GM19324 (cell line): ENCODE data around the gene MCM6.
"Not testable (repeated sequence)": the region's sequence is repeated elsewhere in the genome, so short reads cannot be mapped to it uniquely, and the experiment has no call there.

Experiments used
- ATAC-seq: cut with Tn5 transposase; IDR thresholded peaks from one replicate; pipeline ENCODE4 v1.9.1; 2021; ENCODE audit warnings: mild to moderate bottlenecking, moderate library complexity; ENCODE audit not compliant: unreplicated experiment, low FRiP score

The MCM6 gene

DNA sequence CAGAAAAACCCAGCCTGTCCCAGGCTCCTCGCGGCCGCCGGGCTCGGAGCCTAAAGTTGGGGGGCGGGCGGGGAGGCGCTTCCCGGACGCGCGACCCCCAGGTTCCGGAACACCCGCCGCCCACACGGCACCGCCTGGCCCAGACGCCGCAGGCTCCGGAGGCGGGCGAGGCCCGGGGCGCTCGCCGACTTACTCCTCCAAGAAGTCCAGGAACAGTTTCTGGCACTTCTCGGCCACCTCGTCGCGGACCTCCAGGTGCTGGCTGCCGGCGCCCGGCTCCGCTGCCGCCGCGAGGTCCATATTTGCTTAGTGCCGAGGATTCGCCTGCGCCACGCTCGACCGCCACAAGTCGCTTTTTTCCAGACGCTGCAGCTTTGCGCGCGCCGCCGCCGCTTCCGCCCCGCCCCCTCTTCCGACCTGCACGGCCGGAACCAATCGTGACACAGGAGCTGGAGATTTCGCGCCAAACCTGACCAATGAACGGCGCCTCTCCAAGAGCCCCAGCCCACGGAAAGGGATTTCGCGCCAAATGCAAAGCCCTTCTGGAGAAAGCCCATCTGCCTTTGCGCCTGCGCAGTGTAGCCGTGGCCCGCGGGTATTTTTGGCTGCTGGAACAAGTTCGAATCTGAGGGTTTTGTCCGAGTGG lies at the start of gene MCM6:
Gene MCM6, minus strand, starts transcription at position 378 of the 646 bp plus-strand sequence. Its CDS starts 78 bp downstream, at position 300.
- peak; percentile 94 for ATAC-seq

DNA sequence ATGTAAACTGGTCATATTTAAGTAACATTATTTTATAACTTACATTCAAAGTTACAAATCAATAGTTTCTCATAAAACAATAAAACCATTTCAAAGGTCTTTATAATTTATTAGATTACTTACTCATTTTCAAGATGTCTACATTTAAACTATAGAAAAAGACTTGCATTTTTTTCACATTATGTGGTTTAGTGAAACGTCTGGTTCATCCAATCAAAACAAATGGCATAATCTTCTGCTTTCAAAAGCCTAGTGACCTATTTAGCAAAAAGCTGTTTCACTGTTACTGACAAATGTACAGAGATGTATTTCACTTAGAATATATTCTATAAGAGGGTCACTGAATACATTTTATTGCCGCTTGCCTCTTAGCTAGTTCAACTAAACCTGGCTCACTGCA lies 49.3 kb upstream of the MCM6 start:
- no peak for ATAC-seq

DNA sequence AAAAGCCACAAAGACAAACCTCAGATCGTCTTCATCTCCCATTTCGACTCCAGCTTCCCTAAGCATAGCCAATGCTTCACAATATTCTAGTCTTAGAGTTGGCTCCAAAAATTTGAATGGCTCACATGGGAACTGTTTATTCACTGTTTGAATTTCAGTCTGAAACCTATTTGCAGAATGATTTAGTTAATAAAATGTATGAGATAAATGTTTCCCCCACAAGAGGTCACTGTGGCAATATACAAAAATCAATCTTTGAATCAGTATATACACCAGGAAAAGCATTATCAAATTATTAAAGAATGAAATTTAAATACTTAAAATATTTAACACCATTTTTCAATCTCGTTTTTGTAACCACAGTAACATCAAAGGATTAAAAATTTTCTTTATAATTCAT lies 40.0 kb upstream of the MCM6 start:
- no peak for ATAC-seq

DNA sequence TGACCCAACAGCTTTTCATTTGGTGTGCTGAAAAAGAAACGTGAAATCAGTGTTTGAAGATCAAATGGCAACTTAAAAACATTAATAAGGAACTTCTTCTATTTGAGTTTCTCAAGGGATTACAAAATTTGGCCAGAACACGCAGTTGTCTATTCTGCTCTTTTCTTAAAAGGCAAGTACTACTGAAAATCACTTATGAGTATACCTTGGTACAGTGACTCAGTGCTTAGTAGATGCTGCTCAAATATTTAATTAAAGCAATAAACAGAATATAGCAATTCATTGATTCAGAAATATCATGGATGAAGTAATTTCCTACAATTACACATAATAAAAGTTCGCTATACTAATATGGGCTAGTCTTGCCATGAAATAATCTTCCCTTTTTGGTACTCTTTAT lies 38.2 kb upstream of the MCM6 start:
- ATAC-seq, result no peak

DNA sequence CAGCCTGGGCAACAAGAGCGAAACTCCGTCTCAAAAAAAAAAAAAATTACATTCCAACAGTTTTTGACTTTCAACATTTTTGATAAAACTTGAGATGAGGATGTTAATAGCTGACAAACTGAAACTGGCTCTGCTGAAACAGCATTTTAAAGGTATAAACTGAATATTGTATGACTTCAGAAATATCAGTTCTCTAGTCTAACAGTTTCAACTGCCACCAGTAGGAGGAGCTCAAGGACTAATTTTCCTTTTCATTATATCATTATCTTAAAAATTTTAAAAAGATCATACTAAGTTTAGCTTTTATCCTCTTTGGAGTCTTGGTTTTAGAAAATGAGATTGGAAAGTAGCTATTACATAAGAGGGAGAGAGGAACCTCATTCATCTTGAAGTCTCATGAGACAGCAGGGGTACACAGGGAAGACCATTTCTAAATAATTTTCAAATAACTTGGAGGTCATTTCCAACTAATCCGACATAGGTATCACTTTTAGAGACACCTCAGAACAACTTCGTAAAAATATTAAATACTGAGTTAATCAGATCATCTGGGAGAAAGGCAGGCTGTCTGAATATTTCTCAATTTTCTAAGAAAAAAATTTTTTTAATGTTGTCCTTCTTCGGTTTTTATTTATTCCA lies 37.6 kb upstream of the MCM6 start:
- no peak for ATAC-seq

DNA sequence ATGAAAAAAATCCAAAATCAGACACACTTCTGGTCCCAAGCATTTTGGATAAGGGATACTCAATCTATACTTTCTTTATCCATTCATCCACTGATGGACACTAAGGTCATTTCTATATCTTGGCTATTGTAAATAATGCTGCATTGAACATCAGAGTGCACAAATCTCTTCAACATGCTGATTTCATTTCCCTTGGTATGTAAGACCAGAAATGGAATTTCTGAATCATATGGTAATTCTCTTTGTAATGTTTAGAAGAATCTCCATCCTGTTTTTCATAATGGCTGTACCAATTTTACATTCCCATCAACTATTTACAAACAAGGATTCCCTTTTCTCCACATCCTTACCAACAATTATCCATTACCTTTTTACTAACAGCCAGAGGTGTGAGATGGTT lies 33.7 kb upstream of the MCM6 start:
- no peak for ATAC-seq

DNA sequence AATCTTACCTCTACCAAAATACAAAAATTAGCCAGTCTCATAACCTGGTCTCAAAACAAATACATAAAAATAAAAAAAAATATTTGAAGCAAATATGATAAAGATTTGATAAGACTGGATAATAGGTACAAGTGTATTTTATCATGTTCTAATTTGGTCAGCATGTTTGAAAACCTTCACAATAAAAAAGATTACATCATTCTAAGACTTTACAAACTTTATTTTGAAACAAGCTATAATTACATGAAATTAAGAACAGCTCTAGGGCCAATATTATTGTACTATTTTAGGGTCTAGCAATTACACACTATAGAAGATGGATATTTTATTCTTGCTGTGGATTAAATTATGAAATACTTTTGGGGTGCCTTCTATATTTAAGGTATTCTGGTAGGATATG lies 29.4 kb upstream of the MCM6 start:
- no peak for ATAC-seq

DNA sequence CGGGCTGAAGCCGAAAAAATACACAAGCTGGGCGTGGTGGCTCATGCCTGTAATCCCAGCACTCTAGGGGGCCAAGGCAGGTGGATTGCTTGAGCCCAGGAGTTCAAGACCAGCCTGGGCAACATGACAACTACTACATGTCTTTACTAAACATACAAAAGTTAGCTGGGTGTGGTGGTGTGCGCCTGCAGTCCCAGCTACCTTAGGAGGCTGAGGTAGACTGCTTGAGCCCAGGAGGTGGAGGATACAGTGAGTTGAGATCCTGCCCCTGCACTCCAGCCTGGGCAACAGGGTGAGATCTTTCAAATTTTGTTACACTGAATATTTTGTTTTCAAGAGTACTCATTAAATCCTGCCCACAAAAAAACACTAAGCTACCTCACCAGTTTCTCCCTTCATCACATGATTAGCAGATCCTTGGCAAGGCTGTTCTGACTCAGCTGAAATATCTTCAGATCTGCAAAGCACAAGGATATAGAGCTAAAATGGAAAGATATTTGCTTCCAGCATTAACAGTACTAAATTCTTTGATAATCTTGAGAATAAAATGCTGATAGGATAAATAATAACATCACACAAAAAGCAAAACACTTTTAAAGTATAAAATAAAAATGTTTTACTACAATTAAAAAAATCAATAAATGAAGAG lies 28.2 kb upstream of the MCM6 start:
- ATAC-seq, result no peak

DNA sequence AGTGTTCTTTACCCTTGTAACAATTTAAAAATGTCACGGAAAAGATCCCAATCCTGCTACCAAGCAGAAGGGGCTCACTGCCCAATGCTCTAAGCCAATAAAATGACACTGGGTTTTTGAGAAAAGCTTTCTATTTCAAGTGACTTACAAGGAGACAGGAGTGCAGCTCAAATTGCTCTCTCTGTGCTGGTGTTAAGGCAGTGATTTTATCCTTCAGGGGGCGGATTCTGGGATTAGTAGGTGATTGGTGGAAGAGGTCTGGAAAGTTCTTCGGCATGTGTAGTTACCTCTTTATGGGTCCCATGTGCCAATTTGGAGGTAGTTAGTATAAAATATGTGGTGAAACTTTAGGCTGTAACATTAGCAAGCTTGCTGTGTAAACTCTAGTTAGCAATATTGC lies 27.4 kb upstream of the MCM6 start:
- no peak for ATAC-seq

DNA sequence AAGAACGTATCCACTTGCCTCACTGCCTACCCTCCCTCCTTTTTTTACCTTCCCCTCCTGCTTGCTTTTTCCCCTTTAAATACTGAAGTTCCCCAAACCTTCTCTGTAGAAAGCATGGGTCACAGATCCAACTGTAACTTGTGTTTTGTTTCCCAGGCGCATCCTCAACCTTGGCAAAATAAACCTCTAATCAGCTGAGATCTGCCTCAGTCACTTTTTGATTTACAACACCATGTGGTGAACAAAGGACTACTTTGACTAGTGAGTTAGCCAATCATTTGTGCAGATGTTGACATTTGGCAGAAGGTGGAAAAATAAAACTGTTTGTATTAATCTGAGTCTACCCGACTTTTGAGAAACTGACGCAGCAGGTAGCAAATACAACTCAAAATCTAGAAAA lies 23.3 kb upstream of the MCM6 start:
- ATAC-seq, result no peak

DNA sequence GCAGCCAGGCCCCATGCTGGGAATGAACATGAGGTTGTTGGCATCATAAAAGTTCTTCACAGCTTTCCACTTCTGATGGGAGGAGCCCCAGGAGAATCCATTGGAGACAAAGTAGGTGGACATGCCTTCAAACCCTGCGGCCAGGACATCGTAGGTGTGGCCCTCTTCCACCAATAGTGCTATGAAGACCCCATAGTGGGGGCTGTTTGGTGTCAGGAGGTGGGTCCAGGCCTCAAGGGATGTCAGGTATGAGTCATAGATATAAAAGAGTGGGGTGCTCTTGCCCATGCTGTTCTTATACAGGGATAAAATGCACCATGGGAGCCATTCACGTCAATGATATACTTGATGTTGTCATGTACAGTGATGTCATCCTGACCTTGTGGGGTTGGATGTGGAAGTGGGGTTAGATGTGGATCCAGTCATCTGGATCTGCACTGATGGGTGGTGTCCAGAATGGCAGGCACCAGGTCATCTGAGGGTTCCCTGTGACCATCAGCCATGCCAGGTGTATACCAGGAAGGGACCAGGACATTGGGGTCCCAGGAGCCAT lies 22.1 kb upstream of the MCM6 start:
- no peak for ATAC-seq

DNA sequence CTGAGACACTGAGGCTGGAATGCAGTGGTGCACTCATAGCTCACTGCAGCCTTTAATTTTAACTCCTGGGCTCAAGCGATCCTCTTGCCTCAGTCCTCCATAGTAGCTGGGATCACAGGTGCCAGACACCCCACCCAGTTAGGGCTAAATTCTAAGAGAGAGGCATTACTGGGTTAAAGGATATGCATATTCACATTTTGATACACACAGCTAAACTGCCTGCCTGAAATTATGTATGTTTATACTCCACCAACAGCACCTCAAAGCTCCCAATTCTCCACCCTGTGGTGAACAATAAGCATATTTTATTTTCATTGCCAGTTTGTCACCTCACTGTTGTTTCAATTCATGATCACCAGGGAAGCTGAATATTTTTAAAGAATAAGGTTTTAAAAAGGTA lies 18.7 kb upstream of the MCM6 start:
- no peak for ATAC-seq

DNA sequence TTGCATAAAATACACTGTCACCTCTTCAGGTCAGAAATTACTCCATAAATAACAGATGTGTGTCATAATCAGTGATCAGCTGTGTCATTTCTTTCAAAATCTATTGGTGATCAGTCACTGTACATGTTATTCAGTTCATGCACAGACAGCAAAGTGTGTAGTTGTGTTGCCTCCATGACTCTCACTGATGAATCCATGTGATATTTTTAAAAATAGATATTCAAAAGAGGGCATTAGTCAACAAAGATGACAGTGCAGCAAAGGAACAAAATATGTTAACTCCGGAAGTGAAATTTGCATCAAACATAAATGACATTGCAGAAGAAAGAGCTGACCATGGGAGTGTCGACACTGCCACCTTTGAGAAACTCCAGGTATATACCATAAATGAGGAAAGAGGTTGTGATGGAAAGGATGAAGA lies 17.1 kb upstream of the MCM6 start:
- no peak for ATAC-seq

DNA sequence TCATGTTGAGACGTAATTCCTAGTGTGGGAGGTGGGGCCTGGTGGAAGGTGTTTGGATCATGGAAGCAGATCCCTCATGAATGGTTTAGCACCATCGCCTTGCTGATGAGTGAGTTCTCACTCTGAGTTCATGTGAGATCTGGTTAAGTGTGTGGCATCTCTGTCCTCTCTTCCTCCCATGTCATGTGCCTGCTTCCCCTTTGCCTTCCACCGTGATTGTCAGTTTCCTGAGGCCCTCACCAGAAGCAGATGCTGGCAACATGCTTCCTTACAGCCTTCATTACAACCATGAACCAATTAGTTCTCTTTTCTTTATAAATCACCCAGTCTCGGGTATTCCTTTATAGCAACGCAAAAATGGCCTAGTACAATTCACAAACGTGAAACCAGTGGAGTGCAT lies 14.6 kb upstream of the MCM6 start:
- no peak for ATAC-seq

DNA sequence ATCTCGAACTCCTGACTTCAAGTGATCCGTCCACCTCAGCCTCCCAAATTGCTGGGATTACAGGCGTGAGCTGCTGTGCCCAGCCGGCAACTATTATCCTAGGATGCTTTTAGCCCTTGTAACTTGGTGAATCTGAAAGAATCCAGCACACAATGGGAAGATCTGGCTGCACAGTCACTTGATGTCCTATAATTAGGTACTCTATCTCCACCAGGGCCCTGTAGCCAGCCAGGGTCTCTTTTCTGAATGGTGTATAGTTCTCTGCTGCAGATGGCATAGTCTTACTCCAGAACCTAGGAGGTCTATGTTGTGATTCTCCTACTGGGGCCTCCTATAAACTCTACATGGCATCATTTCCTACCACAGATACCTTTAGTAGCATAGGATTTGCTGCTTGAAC lies 13.9 kb upstream of the MCM6 start:
- ATAC-seq, result no peak

DNA sequence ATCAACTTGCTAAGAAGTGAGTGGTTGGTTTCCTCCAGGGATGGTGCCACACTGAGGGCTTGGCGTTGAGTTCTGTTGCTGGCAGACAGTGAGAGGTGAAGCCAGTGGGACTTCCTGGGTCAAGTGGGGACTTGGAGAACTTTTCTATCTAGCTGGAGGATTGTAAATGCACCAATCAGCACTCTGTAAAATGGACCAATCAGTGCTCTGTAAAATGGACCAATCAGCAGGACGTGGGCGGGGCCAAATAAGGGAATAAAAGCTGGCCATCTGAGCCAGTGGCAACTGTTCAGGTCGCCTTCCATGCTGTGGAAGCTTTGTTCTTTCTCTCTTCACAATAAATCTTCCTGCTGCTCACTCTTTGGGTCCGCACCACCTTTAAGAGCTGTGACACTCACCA lies 12.3 kb upstream of the MCM6 start:
- ATAC-seq, result not testable (repeated sequence)

DNA sequence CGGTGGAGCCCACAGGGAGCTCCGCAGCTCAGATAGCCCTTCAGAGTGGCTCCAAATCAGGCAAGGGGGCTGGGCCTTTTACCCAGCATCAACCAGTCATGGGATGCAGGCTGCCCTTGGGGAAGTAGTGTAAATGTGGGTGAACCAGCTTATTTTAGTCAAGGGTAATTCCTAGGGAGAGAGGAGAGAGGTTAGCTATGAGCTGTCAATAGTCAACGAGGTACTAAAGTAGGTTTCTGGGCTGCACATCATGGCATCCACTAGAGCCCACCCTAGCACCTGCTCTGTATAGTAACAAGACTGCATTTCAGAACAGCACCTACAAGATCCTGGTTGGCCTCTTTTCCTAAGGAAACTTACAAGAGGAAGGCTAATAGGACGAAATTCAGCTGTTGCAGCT lies 9.5 kb upstream of the MCM6 start:
- ATAC-seq, result no peak

DNA sequence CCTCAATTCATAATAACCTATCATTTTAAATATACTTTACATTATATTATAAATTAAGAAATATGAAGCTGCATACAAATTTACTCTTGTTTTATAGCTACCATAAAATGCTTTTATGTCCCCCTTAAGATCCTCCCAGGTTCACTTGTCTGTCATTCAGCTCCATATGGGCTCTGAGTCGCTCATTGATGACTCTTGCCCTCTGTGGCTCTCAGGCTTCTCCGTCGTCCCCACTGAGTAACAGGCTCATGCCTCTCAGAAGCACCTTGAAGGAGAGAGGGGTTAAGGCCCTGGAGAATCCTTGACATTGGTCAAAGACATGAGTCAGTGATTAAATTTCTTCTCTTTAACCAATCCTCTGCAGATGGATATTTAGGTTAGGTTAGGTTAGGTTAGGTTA lies 6.2 kb upstream of the MCM6 start:
- no peak for ATAC-seq

DNA sequence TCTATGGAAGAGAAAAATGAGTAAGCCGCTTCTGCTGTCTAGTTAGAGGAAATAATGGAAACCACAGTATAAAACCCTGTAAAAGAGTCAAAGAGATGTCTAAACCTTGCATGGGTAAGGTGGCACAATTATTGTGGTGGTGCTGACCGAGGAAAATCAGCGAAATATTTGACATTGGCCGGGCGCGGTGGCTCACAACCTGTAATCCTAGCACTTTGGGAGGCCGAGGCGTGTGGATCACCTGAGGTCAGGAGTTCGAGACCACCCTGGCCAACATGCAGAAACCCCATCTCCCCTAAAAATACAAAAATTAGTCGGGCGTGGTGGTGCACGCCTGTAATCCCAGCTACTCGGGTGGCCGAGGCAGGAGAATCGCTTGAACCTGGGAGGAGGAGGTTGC lies 527 bp upstream of the MCM6 start:
- not testable (repeated sequence) for ATAC-seq

DNA sequence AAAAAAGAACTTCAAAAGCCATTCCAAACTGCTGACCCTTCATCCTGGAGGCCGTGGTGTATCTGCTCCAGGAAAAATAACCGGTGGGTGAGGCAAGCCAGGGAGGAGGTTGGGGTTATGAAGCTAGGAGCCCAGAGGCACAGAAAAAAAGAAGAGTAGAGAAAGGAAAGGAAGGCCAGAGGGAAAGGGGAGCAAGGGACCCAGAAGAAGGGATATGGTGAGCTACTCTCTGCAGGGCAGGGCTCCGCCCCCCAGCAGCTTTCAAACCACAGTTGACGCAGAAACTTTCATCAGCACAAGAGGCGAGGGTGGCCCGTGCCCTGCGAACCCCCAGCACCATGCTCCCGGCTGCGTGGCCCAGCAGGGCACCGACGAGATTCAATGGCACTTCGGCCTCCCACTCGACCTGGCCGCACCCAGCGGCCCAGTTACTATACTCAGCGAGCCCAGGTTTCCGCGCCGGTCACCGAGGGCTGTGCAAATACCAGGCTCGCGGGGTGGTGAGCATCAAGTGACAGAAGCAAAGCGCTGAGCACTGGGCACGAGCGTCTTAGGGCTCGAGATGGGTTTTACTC lies 665 bp downstream of the MCM6 start:
- ATAC-seq, result peak; percentile 57

DNA sequence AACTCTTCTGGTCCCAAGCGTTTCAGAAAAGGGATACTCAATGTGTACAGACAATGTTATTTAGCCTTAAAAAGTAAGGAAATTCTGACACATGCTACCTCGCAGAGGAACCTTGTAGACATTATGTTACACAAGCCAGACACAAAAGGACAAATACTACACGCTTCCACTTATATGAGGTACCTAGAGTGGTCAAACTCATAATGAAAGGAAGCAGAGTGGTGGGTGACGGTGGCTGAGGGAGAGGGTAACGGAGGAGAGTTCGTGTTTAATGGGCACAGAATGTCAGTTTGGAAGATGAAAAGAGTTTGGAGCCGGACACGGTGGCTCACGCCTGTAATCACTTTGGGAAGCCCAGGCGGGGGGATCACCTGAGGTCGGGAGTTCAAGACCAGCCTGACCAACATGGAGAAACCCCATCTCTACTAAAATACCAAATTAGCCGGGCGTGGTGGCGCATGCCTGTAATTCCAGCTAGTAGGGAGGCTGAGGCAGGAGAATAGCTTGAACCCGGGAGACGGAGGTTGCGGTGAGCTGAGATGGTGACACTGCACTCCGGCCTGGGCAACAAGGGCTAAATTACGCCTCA lies 1.4 kb downstream of the MCM6 start:
- no peak for ATAC-seq
